Central memory CD4-positive, alpha-beta T cell (primary cell): Measurements from ENCODE around the gene ZNF107.
"Not testable (repeated sequence)": the region's sequence is repeated elsewhere in the genome, so short reads cannot be mapped to it uniquely, and the experiment has no call there.

ENCODE experiments used
- DNase-seq: peaks from one replicate; pipeline ENCODE4 v3.0.0; 2022

The ZNF107 gene

GRCh38 chr7:64738403-64738802 is 72.5 kb downstream of the ZNF107 start:
- DNase-seq = not testable (repeated sequence)

DNA sequence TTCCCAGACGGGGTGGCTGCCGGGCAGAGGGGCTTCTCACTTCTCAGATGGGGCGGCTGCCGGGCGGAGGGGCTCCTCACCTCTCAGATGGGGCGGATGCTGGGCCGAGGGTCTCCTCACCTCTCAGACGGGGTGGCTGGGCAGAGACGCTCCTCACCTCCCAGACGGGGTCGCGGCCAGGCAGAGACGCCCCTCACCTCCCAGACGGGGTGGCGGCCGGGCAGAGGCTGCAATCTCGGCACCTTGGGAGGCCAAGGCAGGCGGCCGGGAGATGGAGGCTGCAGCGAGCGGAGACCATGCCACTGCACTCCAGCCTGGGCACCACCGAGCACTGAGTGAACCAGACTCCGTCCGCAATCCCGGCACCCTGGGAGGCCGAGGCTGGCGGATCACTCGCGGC is 73.0 kb downstream of the ZNF107 start:
- not testable (repeated sequence) for DNase-seq

DNA sequence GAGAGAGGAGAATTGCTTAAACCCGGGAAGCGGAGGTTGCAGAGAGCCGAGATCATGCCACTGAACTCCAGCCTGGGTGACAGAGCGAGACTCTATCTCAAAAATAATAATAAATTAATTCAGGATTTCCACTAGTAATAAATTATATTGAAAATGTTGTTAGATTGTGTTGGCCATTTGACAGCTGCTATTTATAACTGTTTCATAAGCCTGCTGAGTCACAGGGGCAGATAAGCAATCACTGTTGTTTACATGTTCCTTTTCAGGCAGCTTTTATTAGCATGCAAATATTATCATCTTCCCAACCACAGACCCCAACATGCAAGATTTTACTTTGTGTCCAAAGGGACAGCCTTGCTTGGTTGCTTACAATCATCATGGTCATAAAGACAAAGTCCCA is 78.7 kb downstream of the ZNF107 start:
- no peak for DNase-seq

DNA sequence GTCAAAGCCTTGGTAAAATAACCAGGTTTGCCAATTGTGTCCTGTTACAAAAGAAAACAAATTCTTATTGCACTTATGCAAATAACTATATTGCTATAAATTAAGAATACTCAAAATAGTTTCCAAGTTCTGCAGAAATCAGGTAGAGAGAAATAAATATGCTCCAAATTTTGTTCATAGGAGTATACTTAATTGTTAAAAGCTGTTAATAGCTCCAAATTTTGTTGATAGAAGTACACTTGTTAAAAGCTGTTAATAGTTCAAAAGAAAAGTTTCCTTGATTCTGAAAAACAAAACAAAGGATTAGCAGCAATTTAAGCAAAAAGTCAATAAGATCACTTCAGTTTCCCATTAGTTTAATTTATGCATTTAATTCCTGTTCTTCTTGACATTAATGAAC is 81.9 kb downstream of the ZNF107 start:
- DNase-seq = no peak

GRCh38 chr7:64753032-64753431 is 87.1 kb downstream of the ZNF107 start:
- DNase-seq = no peak

DNA sequence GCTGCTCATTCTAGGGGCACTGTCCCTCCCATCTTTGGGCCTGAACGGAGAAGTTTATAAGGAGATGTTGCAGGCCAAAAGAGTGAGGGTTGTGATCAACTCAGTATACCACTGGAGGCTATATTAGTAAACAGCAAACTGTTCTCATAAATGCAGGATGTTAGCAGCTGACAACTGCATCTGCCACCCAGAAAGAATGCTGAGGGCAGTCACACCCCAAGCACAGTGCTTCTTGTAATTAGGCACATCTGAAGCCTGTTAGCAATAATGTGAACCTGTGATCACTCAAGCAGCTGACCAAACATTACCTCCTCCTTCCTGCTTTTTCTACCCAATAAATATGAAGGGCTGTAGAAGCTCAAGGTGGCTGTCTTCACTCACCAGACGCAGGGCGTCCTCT is 89.9 kb downstream of the ZNF107 start:
- no peak for DNase-seq

GRCh38 chr7:64758151-64758550 is 92.2 kb downstream of the ZNF107 start:
- no peak for DNase-seq
